HepG2 (cell line): ENCODE results near the gene ZFAND2B. TPM values are rescaled to one million over a fixed set of nuclear protein-coding genes. Genes with fewer than 3 reads are reported as not detected.

Experiments
- AFF4 ChIP-seq: sonication (generic); formaldehyde crosslinking; IDR thresholded peaks from 2 replicates; pipeline ENCODE4 v1.4.0; 2020; ENCODE audit warnings: missing genetic modification reagents
- ARNT ChIP-seq: fragments of 450-650 bp; IDR thresholded peaks from 2 replicates; pipeline ENCODE4 v1.6.1; 2017
- ATM ChIP-seq: fragments of 450-650 bp; IDR thresholded peaks from 2 replicates; pipeline ENCODE4 v1.7.1; 2017; ENCODE audit warnings: mild to moderate bottlenecking, borderline replicate concordance
- FOXJ3 ChIP-seq: sonication (generic); formaldehyde crosslinking; IDR thresholded peaks from 2 replicates; pipeline ENCODE4 v1.4.0; 2020; ENCODE audit warnings: missing genetic modification reagents, mild to moderate bottlenecking, borderline replicate concordance
- FOXM1 ChIP-seq: sonication (generic); formaldehyde crosslinking; IDR thresholded peaks from 2 replicates; pipeline ENCODE4 v1.5.0; 2020; ENCODE audit warnings: missing genetic modification reagents
- GATA4 ChIP-seq: sonication (generic); IDR thresholded peaks from 2 replicates; pipeline ENCODE4 v1.6.1; 2016; ENCODE audit warnings: antibody characterized with exemption, low read depth, borderline replicate concordance
- HMG20A ChIP-seq: IDR thresholded peaks from 2 replicates; pipeline ENCODE4 v1.6.1; 2016; ENCODE audit warnings: borderline replicate concordance
- IKZF4 ChIP-seq: sonication (generic); formaldehyde crosslinking; IDR thresholded peaks from 2 replicates; pipeline ENCODE4 v1.5.1; 2020; ENCODE audit warnings: borderline replicate concordance, mild to moderate bottlenecking, low read depth, missing genetic modification reagents; ENCODE audit errors: not compliant biosample characterization
- MNT ChIP-seq: fragments of 450-650 bp; IDR thresholded peaks from 2 replicates; pipeline ENCODE4 v1.6.1; 2016
- NAIF1 ChIP-seq: sonication (generic); formaldehyde crosslinking; IDR thresholded peaks from 2 replicates; pipeline ENCODE4 v1.5.0; 2020; ENCODE audit warnings: mild to moderate bottlenecking, missing genetic modification reagents, borderline replicate concordance
- NFYC ChIP-seq: IDR thresholded peaks from 2 replicates; pipeline ENCODE4 v1.6.1; 2016; ENCODE audit warnings: missing genetic modification reagents, missing compliant biosample characterization
- SP4 ChIP-seq: sonication (generic); formaldehyde crosslinking; IDR thresholded peaks from 2 replicates; pipeline ENCODE4 v1.8.1; 2023; ENCODE audit warnings: mild to moderate bottlenecking, missing genetic modification reagents
- SRSF9 ChIP-seq: fragments of 200-400 bp; formaldehyde crosslinking; IDR thresholded peaks from 2 replicates; pipeline ENCODE4 v1.6.1; 2018; ENCODE audit warnings: borderline replicate concordance, mild to moderate bottlenecking, low read depth, low read length; ENCODE audit not compliant: insufficient read depth, poor library complexity, severe bottlenecking
- WIZ ChIP-seq: sonication (generic); formaldehyde crosslinking; IDR thresholded peaks from 2 replicates; pipeline ENCODE4 v1.5.1; 2020; ENCODE audit warnings: mild to moderate bottlenecking, missing genetic modification reagents
- ZFP37 ChIP-seq: sonication (generic); formaldehyde crosslinking; IDR thresholded peaks from 2 replicates; pipeline ENCODE4 v1.4.0; 2020; ENCODE audit warnings: missing genetic modification reagents, borderline replicate concordance
- ZNF101 ChIP-seq: sonication (generic); formaldehyde crosslinking; IDR thresholded peaks from 2 replicates; pipeline ENCODE4 v1.4.0; 2020; ENCODE audit warnings: mild to moderate bottlenecking, low read depth, missing genetic modification reagents, borderline replicate concordance
- ZNF121 ChIP-seq: sonication (generic); formaldehyde crosslinking; IDR thresholded peaks from 2 replicates; pipeline ENCODE4 v1.5.0; 2020; ENCODE audit warnings: mild to moderate bottlenecking, missing genetic modification reagents
- ZNF446 ChIP-seq: sonication (generic); formaldehyde crosslinking; IDR thresholded peaks from 2 replicates; pipeline ENCODE4 v1.5.0; 2020; ENCODE audit warnings: mild to moderate bottlenecking, missing genetic modification reagents
- ZNF567 ChIP-seq: sonication (generic); formaldehyde crosslinking; IDR thresholded peaks from 2 replicates; pipeline ENCODE4 v1.8.1; 2023; ENCODE audit warnings: mild to moderate bottlenecking, missing genetic modification reagents, borderline replicate concordance
- ZNF572 ChIP-seq: sonication (generic); formaldehyde crosslinking; IDR thresholded peaks from 2 replicates; pipeline ENCODE4 v1.5.1; 2020; ENCODE audit warnings: mild to moderate bottlenecking, missing genetic modification reagents
- polyA plus RNA-seq, 8 experiments: library from polyadenylated mRNA; depleted of rRNA in 3 of 8; stranded (reverse) in 7 of 8; unstranded in 1 of 8; fragments of >200 nt; fragmentation: Illumina TruSeq in 4 of 8; extraction: Trizol in 4 of 8; gene quantifications; 2 replicates each; pipeline versions ENCODE4 v1.2.1 to v1.2.3, GENCODE V29; 2011 to 2016; ENCODE audit warnings: low read depth in 4 of 8, missing spikeins in 1 of 8, mixed read lengths in 1 of 8; ENCODE audit not compliant: insufficient read depth in 1 of 8
- total RNA-seq, 5 experiments: library from RNA; depleted of rRNA; stranded (reverse); fragments of >200 nt; fragmentation: Illumina TruSeq; extraction: Trizol; gene quantifications; 2 replicates each; pipeline ENCODE4 v1.2.3, GENCODE V29; 2016; ENCODE audit warnings: low read depth in 1 of 5
- TF ChIP-seq, protein P1 (sequence below): sonication (generic); formaldehyde crosslinking; IDR thresholded peaks from 2 replicates; pipeline ENCODE4 v1.5.0; 2020; ENCODE audit warnings: mild to moderate bottlenecking, missing genetic modification reagents

The ZFAND2B gene
- total and polyA plus RNA-seq, 2 of the 13 experiments (the other 11 are each of a cell fraction or from before 2014, with no cell fraction given) = 53.3 to 115 TPM

- TF ChIP-seq, protein P1, sequence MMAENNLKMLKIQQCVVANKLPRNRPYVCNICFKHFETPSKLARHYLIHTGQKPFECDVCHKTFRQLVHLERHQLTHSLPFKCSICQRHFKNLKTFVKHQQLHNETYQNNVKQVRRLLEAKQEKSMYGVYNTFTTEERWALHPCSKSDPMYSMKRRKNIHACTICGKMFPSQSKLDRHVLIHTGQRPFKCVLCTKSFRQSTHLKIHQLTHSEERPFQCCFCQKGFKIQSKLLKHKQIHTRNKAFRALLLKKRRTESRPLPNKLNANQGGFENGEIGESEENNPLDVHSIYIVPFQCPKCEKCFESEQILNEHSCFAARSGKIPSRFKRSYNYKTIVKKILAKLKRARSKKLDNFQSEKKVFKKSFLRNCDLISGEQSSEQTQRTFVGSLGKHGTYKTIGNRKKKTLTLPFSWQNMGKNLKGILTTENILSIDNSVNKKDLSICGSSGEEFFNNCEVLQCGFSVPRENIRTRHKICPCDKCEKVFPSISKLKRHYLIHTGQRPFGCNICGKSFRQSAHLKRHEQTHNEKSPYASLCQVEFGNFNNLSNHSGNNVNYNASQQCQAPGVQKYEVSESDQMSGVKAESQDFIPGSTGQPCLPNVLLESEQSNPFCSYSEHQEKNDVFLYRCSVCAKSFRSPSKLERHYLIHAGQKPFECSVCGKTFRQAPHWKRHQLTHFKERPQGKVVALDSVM = no peak
- TF ChIP-seq ZFP37 (peak; percentile 69; the same call in 1 of the 2 replicates), WIZ (CRISPR knock-in tag) (peak; percentile 85; the same call in 1 of the 2 replicates), FOXM1 (CRISPR knock-in tag) (no peak), FOXJ3 (CRISPR knock-in tag) (no peak), ZNF446 (CRISPR knock-in tag) (no peak; the same call in 1 of the 2 replicates), ARNT (no peak), SRSF9 (no peak), NAIF1 (peak; percentile 57; the same call in 1 of the 2 replicates), SP4 (peak; percentile 60; the same call in 1 of the 2 replicates), ATM (no peak), AFF4 (CRISPR knock-in tag) (0 out of 2 replicates have a peak, but pooled peaks have one; percentile 82), IKZF4 (CRISPR knock-in tag) (no peak), ZNF567 (no peak), ZNF121 (CRISPR knock-in tag) (peak; percentile 73), MNT (no peak), GATA4 (peak; percentile 82), ZNF101 (CRISPR knock-in tag) (0 out of 2 replicates have a peak, but pooled peaks have one; percentile 78), ZNF572 (CRISPR knock-in tag) (0 out of 2 replicates have a peak, but pooled peaks have one; percentile 33), NFYC (no peak; the same call in 1 of the 2 replicates), HMG20A (CRISPR knock-in tag) (no peak)
These were observed at the start of gene ZFAND2B (continued) for GRCh38 chr2:219206328-219207133.
